Measurements from ENCODE around the gene COL6A5. TPM values are rescaled to one million over a fixed set of nuclear protein-coding genes. Genes with fewer than 3 reads are reported as not detected.

COL6A5 gene
- total RNA-seq, 4 donors from 2014 or later: not detected

DNA sequence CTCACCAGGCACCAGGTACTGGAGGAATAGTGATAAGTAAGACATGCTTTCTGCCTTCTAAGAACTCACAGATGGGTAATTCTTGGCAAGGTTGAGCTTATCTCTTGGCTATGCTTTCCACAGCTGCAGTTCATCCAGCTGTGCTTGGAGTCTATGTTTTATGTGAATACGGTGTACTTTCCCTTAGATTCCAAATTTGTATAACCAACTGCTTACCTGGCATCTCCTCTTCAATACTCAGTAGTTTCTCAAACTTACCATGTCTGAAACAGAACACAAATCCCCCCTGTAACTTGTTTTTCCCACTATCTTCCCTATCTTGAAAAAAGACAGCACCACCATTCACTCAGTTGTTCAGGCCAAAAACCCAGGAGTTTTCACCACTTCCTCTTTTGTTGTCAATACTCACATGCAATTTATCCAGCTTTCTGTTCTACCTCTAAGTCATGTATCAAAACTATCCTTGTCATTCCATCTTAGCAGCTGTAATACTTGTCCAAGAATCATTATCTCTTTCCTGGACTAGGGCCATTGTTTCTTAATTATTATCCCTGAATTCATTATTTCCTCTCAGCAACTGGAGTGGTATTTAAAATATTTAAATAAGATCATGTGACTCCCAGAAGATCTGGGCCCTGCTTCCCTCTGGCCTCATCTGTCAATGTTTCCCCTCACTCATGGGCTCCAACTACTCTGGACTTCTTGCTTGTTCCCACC is 32.6 kb downstream of the COL6A5 start:
- Histone ChIP-seq H3K27me3 (no peaks in the 10 kb centered on the region), H3K36me3 (no peaks in the 10 kb centered on the region), H3K9me3 (no peaks in the 10 kb centered on the region), H3K4me1 (no peaks in the 10 kb centered on the region), H3K27ac (replicated peaks in 1 of 4) (no peak overlapping the region), H3K4me3 (no peak overlapping the region)
- no peak for DNase-seq (ENCODE audit: extremely low spot score)
- intact Hi-C loops (cut with DNase I): no loop called here
- whole genome bisulfite sequencing: 58% methylated on average over 1 of the region's 1 CpG
- TF ChIP-seq, protein P1, sequence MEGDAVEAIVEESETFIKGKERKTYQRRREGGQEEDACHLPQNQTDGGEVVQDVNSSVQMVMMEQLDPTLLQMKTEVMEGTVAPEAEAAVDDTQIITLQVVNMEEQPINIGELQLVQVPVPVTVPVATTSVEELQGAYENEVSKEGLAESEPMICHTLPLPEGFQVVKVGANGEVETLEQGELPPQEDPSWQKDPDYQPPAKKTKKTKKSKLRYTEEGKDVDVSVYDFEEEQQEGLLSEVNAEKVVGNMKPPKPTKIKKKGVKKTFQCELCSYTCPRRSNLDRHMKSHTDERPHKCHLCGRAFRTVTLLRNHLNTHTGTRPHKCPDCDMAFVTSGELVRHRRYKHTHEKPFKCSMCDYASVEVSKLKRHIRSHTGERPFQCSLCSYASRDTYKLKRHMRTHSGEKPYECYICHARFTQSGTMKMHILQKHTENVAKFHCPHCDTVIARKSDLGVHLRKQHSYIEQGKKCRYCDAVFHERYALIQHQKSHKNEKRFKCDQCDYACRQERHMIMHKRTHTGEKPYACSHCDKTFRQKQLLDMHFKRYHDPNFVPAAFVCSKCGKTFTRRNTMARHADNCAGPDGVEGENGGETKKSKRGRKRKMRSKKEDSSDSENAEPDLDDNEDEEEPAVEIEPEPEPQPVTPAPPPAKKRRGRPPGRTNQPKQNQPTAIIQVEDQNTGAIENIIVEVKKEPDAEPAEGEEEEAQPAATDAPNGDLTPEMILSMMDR (IDR thresholded peaks at IDR 0.05): no peak
- TF ChIP-seq POLR2AphosphoS5 (IDR thresholded peaks at IDR 0.05): no peak
- no peak for TF ChIP-seq EP300 (IDR thresholded peaks at IDR 0.05)
- no peak for TF ChIP-seq POLR2A (IDR thresholded peaks at IDR 0.05; ENCODE audit: low read depth)

DNA sequence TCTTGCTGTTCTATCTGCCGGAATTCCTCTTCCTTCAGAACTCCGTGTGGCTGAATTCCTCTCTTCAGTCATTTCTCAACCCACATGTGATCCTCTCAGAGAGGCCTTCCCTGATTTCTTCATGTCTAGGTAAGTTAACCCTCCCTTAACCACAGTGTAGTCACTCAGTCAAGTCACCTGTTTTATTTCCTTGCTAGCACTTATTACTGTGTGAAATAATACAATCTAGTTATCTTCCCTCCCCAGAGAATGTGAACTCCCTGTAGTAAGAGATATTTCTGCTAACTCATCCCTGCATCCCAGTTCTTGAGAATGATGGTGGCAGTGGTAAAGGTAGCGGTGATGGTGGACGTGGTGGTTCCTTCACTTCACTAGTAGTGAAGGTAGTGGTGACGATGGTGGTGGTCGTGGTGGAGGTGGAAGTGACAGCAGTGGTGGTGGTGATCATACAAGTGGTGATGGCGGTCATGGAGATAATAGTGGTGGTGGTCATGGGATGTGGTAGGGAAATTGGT is 33.3 kb downstream of the COL6A5 start:
- Histone ChIP-seq H3K27ac (replicated peaks in 1 of 4) (no peak overlapping the region), H3K27me3 (no peaks in the 10 kb centered on the region), H3K9me3 (no peaks in the 10 kb centered on the region), H3K4me3 (no peak overlapping the region), H3K36me3 (no peaks in the 10 kb centered on the region), H3K4me1 (no peaks in the 10 kb centered on the region)
- DNase-seq (ENCODE audit: extremely low spot score): no peak
- intact Hi-C loops (cut with DNase I): no loop called here
- WGBS: 74% methylated on average over 7 of the region's 7 CpGs
- TF ChIP-seq POLR2A (IDR thresholded peaks at IDR 0.05; ENCODE audit: low read depth) (no peak), EP300 (IDR thresholded peaks at IDR 0.05) (no peak), POLR2AphosphoS5 (IDR thresholded peaks at IDR 0.05) (no peak)
- TF ChIP-seq, protein P1 (IDR thresholded peaks at IDR 0.05): no peak

DNA sequence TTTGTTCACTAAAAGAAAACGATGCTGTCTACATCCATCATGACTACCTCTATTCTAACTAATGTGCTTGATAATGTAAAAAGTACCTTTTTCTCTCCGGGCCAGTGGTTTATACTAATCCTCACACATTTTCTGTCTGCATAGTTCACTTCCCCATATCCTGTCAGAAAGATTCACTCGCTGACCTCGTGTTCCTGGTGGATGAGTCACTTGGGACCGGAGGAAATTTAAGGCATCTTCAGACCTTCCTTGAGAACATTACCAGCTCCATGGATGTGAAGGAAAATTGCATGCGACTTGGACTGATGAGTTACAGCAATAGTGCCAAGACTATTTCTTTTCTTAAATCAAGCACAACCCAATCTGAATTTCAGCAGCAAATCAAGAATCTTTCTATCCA is 33.8 kb downstream of the COL6A5 start:
- no peaks in the 10 kb centered on the region for H3K9me3 ChIP-seq
- TF ChIP-seq, protein P1 (IDR thresholded peaks at IDR 0.05): no peak
- TF ChIP-seq POLR2A (IDR thresholded peaks at IDR 0.05; ENCODE audit: low read depth) (no peak), EP300 (IDR thresholded peaks at IDR 0.05) (no peak), POLR2AphosphoS5 (IDR thresholded peaks at IDR 0.05) (no peak)
- H3K27ac ChIP-seq (replicated peaks in 1 of 4): no peak overlapping the region
- intact Hi-C loops (cut with DNase I): no loop called here
- H3K4me3 ChIP-seq: no peak overlapping the region
- no peaks in the 10 kb centered on the region for H3K27me3 ChIP-seq
- no peaks in the 10 kb centered on the region for H3K4me1 ChIP-seq
- no peaks in the 10 kb centered on the region for H3K36me3 ChIP-seq
- DNase-seq (ENCODE audit: extremely low spot score): no peak
- 82% methylated on average over 6 of the region's 6 CpGs for WGBS

DNA sequence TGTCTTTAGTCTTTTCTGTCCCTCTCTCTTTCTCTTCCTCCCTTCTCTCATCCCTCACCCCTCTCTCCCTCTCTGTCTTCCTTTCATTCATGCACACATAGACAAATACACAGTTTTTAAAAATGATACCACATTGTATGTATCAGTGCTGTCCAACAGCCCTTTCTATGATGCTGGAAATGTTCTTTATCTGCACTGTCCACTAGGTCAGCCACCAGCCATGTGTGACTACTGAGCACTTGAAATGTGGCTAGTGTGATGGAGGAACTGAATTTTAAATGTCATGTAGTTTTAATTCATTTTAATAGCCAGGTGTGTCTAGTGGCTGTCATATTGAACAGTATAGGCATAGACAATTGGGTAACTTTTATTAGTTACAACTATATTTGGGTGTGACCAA is 34.9 kb downstream of the COL6A5 start:
- intact Hi-C loops (cut with DNase I): no loop called here
- no peak overlapping the region for H3K4me3 ChIP-seq
- H3K9me3 ChIP-seq: no peaks in the 10 kb centered on the region
- TF ChIP-seq POLR2A (IDR thresholded peaks at IDR 0.05; ENCODE audit: low read depth) (no peak), EP300 (IDR thresholded peaks at IDR 0.05) (no peak), POLR2AphosphoS5 (IDR thresholded peaks at IDR 0.05) (no peak)
- TF ChIP-seq, protein P1 (IDR thresholded peaks at IDR 0.05): no peak
- no peaks in the 10 kb centered on the region for H3K4me1 ChIP-seq
- no peak for DNase-seq (ENCODE audit: extremely low spot score)
- no peak overlapping the region for H3K27ac ChIP-seq (replicated peaks in 1 of 4)
- no peaks in the 10 kb centered on the region for H3K36me3 ChIP-seq
- H3K27me3 ChIP-seq: no peaks in the 10 kb centered on the region

DNA sequence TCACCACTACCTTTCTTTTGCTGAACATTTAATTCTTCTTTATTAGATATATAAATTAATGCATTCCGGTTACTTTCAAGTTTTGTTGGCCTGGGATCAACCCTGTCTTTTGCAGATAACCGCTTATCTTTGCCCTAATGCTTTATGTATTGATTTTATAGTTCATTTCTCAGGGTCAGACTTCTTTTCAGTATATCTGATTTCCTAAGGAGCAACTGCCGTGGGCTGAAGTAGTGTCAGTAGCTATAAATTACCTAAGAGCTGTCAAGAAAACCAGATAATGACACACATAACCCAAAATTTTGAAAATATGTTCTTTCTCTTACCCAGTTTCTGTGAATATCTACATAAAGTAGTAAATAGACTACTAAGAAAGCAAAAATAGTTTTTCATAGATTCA is 38.0 kb downstream of the COL6A5 start:
- no peak for TF ChIP-seq EP300 (IDR thresholded peaks at IDR 0.05)
- no peak for TF ChIP-seq POLR2AphosphoS5 (IDR thresholded peaks at IDR 0.05)
- TF ChIP-seq, protein P1 (IDR thresholded peaks at IDR 0.05): no peak
- no peak for TF ChIP-seq POLR2A (IDR thresholded peaks at IDR 0.05; ENCODE audit: low read depth)
- H3K9me3 ChIP-seq: no peaks in the 10 kb centered on the region
- no peak overlapping the region for H3K27ac ChIP-seq (replicated peaks in 1 of 4)
- DNase-seq (ENCODE audit: extremely low spot score): no peak
- intact Hi-C loops (cut with DNase I): no loop called here
- no peaks in the 10 kb centered on the region for H3K36me3 ChIP-seq
- H3K27me3 ChIP-seq: no peaks in the 10 kb centered on the region
- no peaks in the 10 kb centered on the region for H3K4me1 ChIP-seq
- WGBS: 78% methylated on average over 3 of the region's 3 CpGs
- no peak overlapping the region for H3K4me3 ChIP-seq

All from esophagus muscularis mucosa (tissue), 4 donors.